CD14-positive monocyte (primary cell): ENCODE results near the gene PLCB1. TPM values are rescaled to one million over a fixed set of nuclear protein-coding genes. Genes with fewer than 3 reads are reported as not detected.

Source experiments
- DNase-seq, 3 donors: peaks; one replicate each; pipeline ENCODE4 v3.0.0-alpha.2; 2011 to 2022
- H2AFZ ChIP-seq: 2 replicates; pipeline ENCODE4 v1.6.0; 2012; ENCODE audit warnings: mild to moderate bottlenecking, low read depth, low read length, inconsistent platforms; ENCODE audit not compliant: insufficient read depth, poor library complexity, severe bottlenecking
- H3K27ac ChIP-seq, 2 donors: 1 replicate in 1 of 2; 2 replicates in 1 of 2; pipeline ENCODE4 v1.5.1; 2012 to 2013; ENCODE audit warnings: low read length in 2 of 2, control low read depth in 1 of 2, inconsistent platforms in 1 of 2, low read depth in 1 of 2, mild to moderate bottlenecking in 1 of 2
- H3K27me3 ChIP-seq, 2 donors: one replicate each; pipeline versions ENCODE4 v1.6.0 to v1.6.1; 2011 to 2013; ENCODE audit warnings: low read length in 2 of 2; ENCODE audit not compliant: control insufficient read depth in 2 of 2, insufficient read depth in 2 of 2
- H3K36me3 ChIP-seq, 2 donors: replicated peaks in 1 of 2; 1 replicate in 1 of 2; 2 replicates in 1 of 2; pipeline versions ENCODE4 v1.5.1 to v1.6.1; 2012 to 2013; ENCODE audit warnings: low read length in 2 of 2, control low read depth in 1 of 2, inconsistent platforms in 1 of 2, mild to moderate bottlenecking in 1 of 2; ENCODE audit not compliant: insufficient read depth in 2 of 2, control insufficient read depth in 1 of 2
- H3K4me1 ChIP-seq, 2 donors: 1 replicate in 1 of 2; 2 replicates in 1 of 2; pipeline versions ENCODE4 v1.5.1 to v1.6.1; 2012 to 2013; ENCODE audit warnings: low read length in 2 of 2, control low read depth in 1 of 2, inconsistent platforms in 1 of 2, mild to moderate bottlenecking in 1 of 2, moderate library complexity in 1 of 2; ENCODE audit not compliant: insufficient read depth in 2 of 2, control insufficient read depth in 1 of 2
- H3K4me2 ChIP-seq: replicated peaks from 2 replicates; pipeline ENCODE3; 2012; ENCODE audit warnings: low read length, moderate library complexity, mild to moderate bottlenecking; ENCODE audit not compliant: poor library complexity, severe bottlenecking; ENCODE audit errors: extremely low read depth
- H3K4me3 ChIP-seq, 3 experiments: fragments of 200-600 bp in 1 of 3; sonication (generic) in 1 of 3; replicated peaks in 1 of 3; 1 replicate in 2 of 3; 2 replicates in 1 of 3; pipeline ENCODE4 v1.5.1; 2011 to 2013; ENCODE audit warnings: low read length in 3 of 3, mild to moderate bottlenecking in 3 of 3, control low read depth in 2 of 3, low read depth in 2 of 3, inconsistent platforms in 1 of 3, moderate library complexity in 1 of 3
- H3K79me2 ChIP-seq: 2 replicates; pipeline ENCODE4 v1.6.0; 2012; ENCODE audit warnings: mild to moderate bottlenecking, control low read depth, inconsistent platforms, low read length, moderate library complexity; ENCODE audit not compliant: insufficient read depth
- H3K9ac ChIP-seq: 2 replicates; pipeline ENCODE4 v1.6.0; 2017; ENCODE audit warnings: low read length, mild to moderate bottlenecking; ENCODE audit not compliant: insufficient read depth, poor library complexity, severe bottlenecking
- H3K9me3 ChIP-seq, 2 donors: replicated peaks in 1 of 2; 1 replicate in 1 of 2; 2 replicates in 1 of 2; pipeline versions ENCODE4 v1.5.1 to v1.6.1; 2012 to 2013; ENCODE audit warnings: low read length in 2 of 2, control low read depth in 1 of 2; ENCODE audit not compliant: control insufficient read depth in 1 of 2, insufficient read depth in 1 of 2
- H4K20me1 ChIP-seq: 2 replicates; pipeline ENCODE4 v1.6.0; 2012; ENCODE audit warnings: mild to moderate bottlenecking, low read length, control low read depth, moderate library complexity; ENCODE audit not compliant: insufficient read depth
- H3K27ac Mint-ChIP-seq, 7 donors: one replicate each; pipeline ENCODE4 v1.8.0; 2020; ENCODE audit warnings: mild to moderate bottlenecking in 7 of 7, mixed read lengths in 7 of 7, moderate library complexity in 6 of 7, inconsistent platforms in 2 of 7
- H3K27me3 Mint-ChIP-seq, 3 donors: one replicate each; pipeline ENCODE4 v1.8.0; 2021 to 2022; ENCODE audit warnings: low read depth in 3 of 3, mild to moderate bottlenecking in 3 of 3, mixed read lengths in 3 of 3, moderate library complexity in 3 of 3, inconsistent platforms in 1 of 3
- H3K36me3 Mint-ChIP-seq, 2 donors: one replicate each; pipeline ENCODE4 v1.8.0; 2020; ENCODE audit warnings: mixed read lengths in 2 of 2, inconsistent platforms in 1 of 2, mild to moderate bottlenecking in 1 of 2
- H3K4me1 Mint-ChIP-seq: one replicate; pipeline ENCODE4 v1.8.0; 2020; ENCODE audit warnings: mild to moderate bottlenecking, mixed read lengths
- H3K4me3 Mint-ChIP-seq, 2 donors: one replicate each; pipeline ENCODE4 v1.8.0; 2020; ENCODE audit warnings: mild to moderate bottlenecking in 2 of 2, mixed read lengths in 2 of 2, moderate library complexity in 1 of 2
- H3K9me3 Mint-ChIP-seq, 7 donors: one replicate each; pipeline ENCODE4 v1.8.0; 2020 to 2022; ENCODE audit warnings: mixed read lengths in 7 of 7, mild to moderate bottlenecking in 6 of 7, moderate library complexity in 6 of 7, inconsistent platforms in 2 of 7
- CTCF ChIP-seq: fragments of 200-600 bp; IDR thresholded peaks from one replicate; pipeline ENCODE4 v1.8.0; 2022; ENCODE audit warnings: antibody characterized with exemption, mild to moderate bottlenecking
- WGBS: methylation state at CpG from one replicate; pipeline ENCODE4 v1.1.5; 2013; ENCODE audit warnings: missing lambda C conversion rate; ENCODE audit not compliant: insufficient coverage; 5-methylcytosine and 5-hydroxymethylcytosine counted together
- intact Hi-C, 2 donors: fragments of 100-400 bp; cut with micrococcal nuclease; formaldehyde crosslinking; loops; one replicate each; pipeline versions ENCODE4 v1.15.0 to v1.15.1; 2023
- polyA plus RNA-seq, 3 donors: library from polyadenylated mRNA; depleted of rRNA in 1 of 3; unstranded in 2 of 3; stranded (reverse) in 1 of 3; fragments of 300-500 nt in 2 of 3; fragments of >200 nt in 1 of 3; fragmentation: Illumina TruSeq in 2 of 3; gene quantifications; 1 replicate in 2 of 3; 2 replicates in 1 of 3; pipeline ENCODE4 v1.2.3, GENCODE V29; 2012 to 2021

PLCB1 gene
- polyA plus RNA-seq, 3 donors: 8.6 to 16.4 (median 13.2) TPM

GRCh38 chr20:8621001-8621400 lies 488.9 kb downstream of the PLCB1 start:
- Histone ChIP-seq H3K9ac (no peak overlapping the region), H3K4me1 (no peaks in the 10 kb centered on the region), H3K9me3 (no peaks in the 10 kb centered on the region), H3K36me3 (no peaks in the 10 kb centered on the region), H3K79me2 (no peaks in the 10 kb centered on the region), H4K20me1 (no peaks in the 10 kb centered on the region), H3K4me3 (no peak overlapping the region), H2AFZ (no peak overlapping the region), H3K4me2 (no peak overlapping the region), H3K27me3 (no peaks in the 10 kb centered on the region), H3K27ac (no peak overlapping the region)
- DNase-seq: no peak
- no peak overlapping the region for H3K4me3 Mint-ChIP-seq
- no CpG with 5 or more reads among the region's 3 CpGs for whole genome bisulfite sequencing
- no peak overlapping the region for H3K27ac Mint-ChIP-seq
- no peaks in the 10 kb centered on the region for H3K36me3 Mint-ChIP-seq
- no peaks in the 10 kb centered on the region for H3K4me1 Mint-ChIP-seq
- H3K27me3 Mint-ChIP-seq: peaks cover 0 to 3% (median 0%) of the 10 kb centered on the region in 3 donors
- intact Hi-C loops: no loop called here
- H3K9me3 Mint-ChIP-seq: no peaks in the 10 kb centered on the region
- TF ChIP-seq CTCF: no peak

DNA sequence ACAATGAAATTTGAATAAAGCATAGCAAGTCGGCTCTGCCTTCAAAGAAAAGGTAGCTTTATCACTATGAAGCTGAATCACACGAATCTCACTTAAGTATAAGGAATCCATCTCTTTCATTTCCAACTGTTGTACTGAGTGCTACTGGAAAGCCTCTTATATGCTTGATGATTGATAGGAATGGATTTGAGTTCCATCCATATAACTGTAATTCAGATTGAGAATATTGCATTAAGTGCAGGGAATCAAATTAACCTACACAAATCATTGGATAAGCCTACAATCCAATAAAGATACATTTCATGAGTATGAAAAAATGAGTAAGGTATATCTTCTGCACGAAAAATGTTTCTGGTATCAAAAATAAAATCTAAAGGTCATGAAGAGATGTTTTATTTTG lies 492.0 kb downstream of the PLCB1 start:
- peaks cover 3 to 5% of the 10 kb centered on the region in 2 donors for H3K36me3 Mint-ChIP-seq
- peaks cover 0 to under 1% (median 0%) of the 10 kb centered on the region in 3 donors for H3K27me3 Mint-ChIP-seq
- H3K4me3 ChIP-seq: no peak overlapping the region
- no CpG with 5 or more reads among the region's 3 CpGs for WGBS
- no peak overlapping the region for H3K27ac Mint-ChIP-seq
- no peaks in the 10 kb centered on the region for H4K20me1 ChIP-seq
- no peak overlapping the region for H2AFZ ChIP-seq
- no peak overlapping the region for H3K27ac ChIP-seq
- no peaks in the 10 kb centered on the region for H3K9me3 Mint-ChIP-seq
- DNase-seq: no peak
- no peak overlapping the region for H3K4me2 ChIP-seq
- H3K4me3 Mint-ChIP-seq: no peak overlapping the region
- H3K9me3 ChIP-seq: no peaks in the 10 kb centered on the region
- no peaks in the 10 kb centered on the region for H3K79me2 ChIP-seq
- H3K4me1 ChIP-seq: no peaks in the 10 kb centered on the region
- intact Hi-C loops: no loop called here
- H3K9ac ChIP-seq: no peak overlapping the region
- H3K27me3 ChIP-seq: no peaks in the 10 kb centered on the region
- H3K36me3 ChIP-seq: no peaks in the 10 kb centered on the region
- TF ChIP-seq CTCF: no peak
- no peaks in the 10 kb centered on the region for H3K4me1 Mint-ChIP-seq
